Keratinocyte (primary cell): ENCODE measurements around the gene SDS. TPM values are rescaled to one million over a fixed set of nuclear protein-coding genes. Genes with fewer than 3 reads are reported as not detected.

Experiments used
- DNase-seq: peaks from one replicate; pipeline ENCODE4 v3.0.0-alpha.2; 2011; ENCODE audit warnings: low read depth, missing footprints, low spot score
- FAIRE-seq: peaks from 2 replicates; lab custom pipeline; 2011; peaks lifted over from hg19 to GRCh38; lab: Jason Lieb, UNC
- H2AFZ ChIP-seq: 2 replicates; pipeline ENCODE4 v1.6.0; 2012; ENCODE audit warnings: low read length, control low read depth, inconsistent platforms; ENCODE audit not compliant: control insufficient read depth
- H3K27ac ChIP-seq: 2 replicates; pipeline ENCODE4 v1.5.1; 2011; ENCODE audit warnings: low read length; ENCODE audit not compliant: control insufficient read depth, insufficient read depth
- H3K27me3 ChIP-seq: 3 replicates; pipeline ENCODE4 v1.6.0; 2011; ENCODE audit warnings: low read length; ENCODE audit not compliant: control insufficient read depth, insufficient read depth; ENCODE audit errors: extremely low read depth
- H3K36me3 ChIP-seq, 2 experiments: 2 replicates in 1 of 2; 3 replicates in 1 of 2; pipeline ENCODE4 v1.5.1; 2011; ENCODE audit warnings: low read length in 2 of 2, mild to moderate bottlenecking in 1 of 2; ENCODE audit not compliant: control insufficient read depth in 2 of 2, insufficient read depth in 2 of 2; ENCODE audit errors: extremely low read depth in 1 of 2
- H3K4me1 ChIP-seq: 3 replicates; pipeline ENCODE4 v1.5.1; 2011; ENCODE audit warnings: low read length; ENCODE audit not compliant: control insufficient read depth, insufficient read depth; ENCODE audit errors: extremely low read depth
- H3K4me2 ChIP-seq: 3 replicates; pipeline ENCODE4 v1.6.0; 2011; ENCODE audit warnings: low read depth, low read length; ENCODE audit not compliant: control insufficient read depth, insufficient read depth; ENCODE audit errors: extremely low read depth
- H3K4me3 ChIP-seq, 3 experiments: fragments of 200-600 bp in 1 of 3; sonication (generic) in 1 of 3; 2 replicates in 2 of 3; 3 replicates in 1 of 3; pipeline ENCODE4 v1.5.1; 2011 to 2016; ENCODE audit warnings: low read length in 3 of 3, mild to moderate bottlenecking in 3 of 3, control low read depth in 2 of 3, inconsistent platforms in 1 of 3, low read depth in 1 of 3, mixed read lengths in 1 of 3, mixed run types in 1 of 3, moderate library complexity in 1 of 3; ENCODE audit not compliant: control insufficient read depth in 2 of 3, insufficient read depth in 2 of 3; ENCODE audit errors: extremely low read depth in 1 of 3
- H3K79me2 ChIP-seq: 2 replicates; pipeline ENCODE4 v1.6.0; 2012; ENCODE audit warnings: low read length; ENCODE audit not compliant: control insufficient read depth, insufficient read depth
- H3K9ac ChIP-seq: 3 replicates; pipeline ENCODE4 v1.6.0; 2011; ENCODE audit warnings: low read length; ENCODE audit not compliant: control insufficient read depth, insufficient read depth; ENCODE audit errors: extremely low read depth
- H3K9me1 ChIP-seq: 3 replicates; pipeline ENCODE4 v1.6.0; 2011; ENCODE audit warnings: low read length; ENCODE audit not compliant: control insufficient read depth, insufficient read depth; ENCODE audit errors: extremely low read depth
- H3K9me3 ChIP-seq: 2 replicates; pipeline ENCODE4 v1.5.1; 2012; ENCODE audit warnings: low read depth, low read length; ENCODE audit not compliant: control insufficient read depth
- H4K20me1 ChIP-seq: 3 replicates; pipeline ENCODE4 v1.6.0; 2011; ENCODE audit warnings: low read length; ENCODE audit not compliant: control insufficient read depth, insufficient read depth; ENCODE audit errors: extremely low read depth
- CTCF ChIP-seq, 3 experiments: IDR thresholded peaks in 1 of 3; conservative IDR thresholded peaks in 1 of 3; optimal IDR thresholded peaks in 1 of 3; 2 replicates in 2 of 3; 3 replicates in 1 of 3; pipeline versions ENCODE3 to v1.5.1; 2011; ENCODE audit warnings: low read length in 3 of 3, mild to moderate bottlenecking in 3 of 3, moderate library complexity in 2 of 3, control low read depth in 1 of 3, inconsistent platforms in 1 of 3; ENCODE audit not compliant: insufficient read depth in 2 of 3; ENCODE audit errors: extremely low read depth in 1 of 3
- EZH2 ChIP-seq: IDR thresholded peaks from one replicate; pipeline ENCODE4 v1.6.1; 2012; ENCODE audit warnings: inconsistent platforms, mild to moderate bottlenecking, low read length, moderate library complexity
- dilution Hi-C: fragments of 300-500 bp; cut with MboI; formaldehyde crosslinking; loops from one replicate; pipeline ENCODE4 v1.7.0; 2020; ENCODE audit warnings: low sequenced_read_pairs; ENCODE audit not compliant: extremely low pct_ligation_motif_present
- polyA plus RNA-seq, 5 experiments: library from polyadenylated mRNA; depleted of rRNA in 3 of 5; stranded (reverse) in 3 of 5; stranded (forward) in 1 of 5; unstranded in 1 of 5; fragments of >200 nt; gene quantifications; 1 replicate in 1 of 5; 2 replicates in 3 of 5; 3 replicates in 1 of 5; pipeline versions ENCODE4 v1.2.1 to v1.2.3, GENCODE V29; 2011 to 2012; ENCODE audit warnings: missing spikeins in 2 of 5, low read depth in 1 of 5, low replicate concordance in 1 of 5

The SDS gene
- polyA plus RNA-seq, 1 donor (not counting 4 experiments of a cell fraction or from before 2014, with no cell fraction given) = not detected

DNA sequence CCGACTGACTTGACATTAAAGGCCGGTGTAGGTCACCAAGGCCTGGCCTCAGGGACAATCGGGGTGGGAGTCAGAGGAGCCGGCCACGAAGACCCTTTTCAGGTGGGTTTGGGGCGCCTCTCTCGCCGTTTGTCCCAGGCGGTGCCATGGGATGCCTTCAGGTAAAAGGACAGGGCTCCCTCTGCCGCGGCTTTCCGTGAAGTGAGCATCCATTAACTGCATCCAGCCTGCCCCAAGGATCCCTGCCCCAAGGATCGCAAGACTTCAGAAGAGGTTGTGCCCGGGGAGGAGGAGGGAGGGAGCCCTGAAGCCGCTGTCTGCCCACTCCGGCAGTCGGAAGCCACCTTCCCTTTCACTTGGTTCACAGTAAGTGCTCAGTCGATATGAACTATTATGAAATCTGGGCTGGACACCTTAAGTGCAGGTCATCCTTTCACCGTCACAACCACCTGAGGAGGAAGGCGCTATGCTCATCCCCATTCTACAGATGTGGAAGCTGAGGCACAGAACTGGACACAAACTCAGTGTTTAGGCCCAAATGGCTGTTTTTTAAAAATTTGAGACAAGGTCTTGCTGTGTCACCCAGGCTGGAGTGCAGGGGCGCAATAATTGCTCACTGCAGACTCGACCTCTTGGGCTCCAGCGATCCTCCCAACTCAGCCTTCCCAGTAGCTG, 964 bp downstream of the SDS start:
- no peaks in the 10 kb centered on the region for H3K79me2 ChIP-seq
- H3K4me2 ChIP-seq = no peak overlapping the region
- H2AFZ ChIP-seq = no peak overlapping the region
- dilution Hi-C loops = no loop called here
- DNase-seq = no peak
- H3K4me3 ChIP-seq = no peak overlapping the region
- TF ChIP-seq CTCF (optimal IDR thresholded peaks at IDR 0.05 in 1 of 3, IDR thresholded peaks at IDR 0.05 in 1 of 3, conservative IDR thresholded peaks at IDR 0.05 in 1 of 3; ENCODE audit: extremely low read depth in 1 of 3, insufficient read depth in 2 of 3, low read length in 3 of 3) (no peak), EZH2 (no peak)
- H3K9ac ChIP-seq = no peak overlapping the region
- no peak for FAIRE-seq
- H3K27me3 ChIP-seq = no peaks in the 10 kb centered on the region
- H3K9me3 ChIP-seq = no peaks in the 10 kb centered on the region
- H3K27ac ChIP-seq = no peak overlapping the region
- no peaks in the 10 kb centered on the region for H4K20me1 ChIP-seq
- H3K4me1 ChIP-seq = no peaks in the 10 kb centered on the region
- H3K9me1 ChIP-seq = no peaks in the 10 kb centered on the region
- H3K36me3 ChIP-seq = no peaks in the 10 kb centered on the region

DNA sequence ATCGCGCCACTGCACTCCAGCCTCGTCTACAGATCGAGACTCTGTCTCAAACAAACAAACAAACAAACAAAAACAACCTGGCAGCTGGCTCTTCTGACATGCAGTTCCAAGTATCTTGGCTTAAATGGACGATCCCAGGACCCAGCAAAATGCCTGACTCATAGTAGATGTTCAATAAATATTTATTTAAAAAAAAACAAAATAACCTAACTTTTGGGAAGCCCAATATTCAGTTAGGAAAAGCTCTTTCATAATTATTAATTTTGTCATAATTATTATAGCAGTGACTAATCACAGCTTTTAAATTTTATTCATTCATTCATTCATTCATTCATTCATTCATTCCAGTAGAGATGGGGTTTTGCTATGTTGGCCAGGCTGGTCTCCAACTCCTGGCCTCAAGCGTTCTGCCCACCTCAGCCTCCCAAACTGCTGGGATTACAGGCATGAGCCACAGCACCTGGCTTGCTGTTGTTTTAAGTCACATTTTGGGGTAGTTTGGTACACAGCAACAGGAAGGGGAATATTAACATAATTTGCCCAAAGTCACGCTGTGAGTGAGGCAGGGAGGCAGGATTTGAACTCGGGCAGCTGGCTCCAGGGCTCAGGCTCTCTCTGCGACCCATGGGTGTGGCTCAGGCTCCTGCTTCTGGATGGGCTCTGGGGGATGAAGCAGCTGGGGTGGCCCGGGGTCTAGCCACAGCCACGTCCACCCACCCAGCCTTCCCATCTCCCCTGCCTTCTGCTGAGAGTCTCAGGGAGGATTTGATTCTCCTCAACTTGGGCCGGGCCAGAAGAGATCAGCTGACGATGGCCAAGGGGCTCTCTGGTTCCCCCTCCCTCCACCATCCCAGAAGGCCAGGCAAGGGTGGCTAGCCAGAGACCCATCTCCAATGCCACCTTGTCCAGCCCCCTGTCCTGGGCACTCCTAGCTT, 2.4 kb downstream of the SDS start:
- no peaks in the 10 kb centered on the region for H3K36me3 ChIP-seq
- FAIRE-seq = no peak
- H3K79me2 ChIP-seq = no peaks in the 10 kb centered on the region
- dilution Hi-C loops = no loop called here
- no peaks in the 10 kb centered on the region for H3K27me3 ChIP-seq
- H3K9ac ChIP-seq = no peak overlapping the region
- H3K9me1 ChIP-seq = no peaks in the 10 kb centered on the region
- H3K4me3 ChIP-seq = no peak overlapping the region
- no peak overlapping the region for H3K27ac ChIP-seq
- no peak overlapping the region for H2AFZ ChIP-seq
- DNase-seq = no peak
- no peak overlapping the region for H3K4me2 ChIP-seq
- no peak for TF ChIP-seq EZH2
- TF ChIP-seq CTCF (optimal IDR thresholded peaks at IDR 0.05 in 1 of 3, IDR thresholded peaks at IDR 0.05 in 1 of 3, conservative IDR thresholded peaks at IDR 0.05 in 1 of 3; ENCODE audit: extremely low read depth in 1 of 3, insufficient read depth in 2 of 3, low read length in 3 of 3) = no peak
- H3K4me1 ChIP-seq = no peaks in the 10 kb centered on the region
- H3K9me3 ChIP-seq = no peaks in the 10 kb centered on the region
- H4K20me1 ChIP-seq = no peaks in the 10 kb centered on the region
